Measurements from ENCODE around the gene GNG8.

Gene GNG8

GRCh38 chr19:46635920-46636761, at the start of gene GNG8:
GNG8 (minus strand) TSS chr19:46636202; CDS start chr19:46634682, 1,520 bp downstream.
- no peak within 1 kb of the TSS for H3K4me3 ChIP-seq (ENCODE audit: low read depth, low read length)
- DNase-seq (ENCODE audit: low read depth), result no peak
- in situ Hi-C loops (cut with HindIII; ENCODE audit: low sequenced_read_pairs), result no loop called here
- TF ChIP-seq CTCF (IDR thresholded peaks at IDR 0.05; ENCODE audit: low read depth, low read length, missing control alignments), result no peak

DNA sequence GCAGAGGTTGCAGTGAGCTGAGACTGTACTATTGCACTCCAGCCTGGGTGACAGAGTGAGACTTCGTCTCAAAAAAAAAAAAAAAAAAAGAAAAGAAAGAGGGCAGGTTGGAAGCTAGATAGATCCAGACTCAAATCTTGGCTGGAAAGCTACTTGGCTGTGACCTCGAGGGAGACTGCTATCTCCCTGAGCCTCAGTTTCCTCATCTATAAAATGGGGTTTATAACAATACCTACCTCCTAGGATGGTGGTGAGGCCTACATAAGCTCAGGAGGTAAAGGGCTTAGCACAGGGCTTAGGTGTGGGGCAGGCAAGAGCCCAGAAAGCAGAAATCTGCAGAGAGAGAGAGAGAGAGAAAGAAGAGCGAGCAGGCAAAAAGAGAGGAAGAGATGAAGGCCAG, 49.2 kb upstream of the GNG8 start:
- in situ Hi-C loops (cut with HindIII; ENCODE audit: low sequenced_read_pairs), result no loop called here
- no peak for TF ChIP-seq CTCF (IDR thresholded peaks at IDR 0.05; ENCODE audit: low read depth, low read length, missing control alignments)
- no peak overlapping the region for H3K4me3 ChIP-seq (ENCODE audit: low read depth, low read length)
- DNase-seq (ENCODE audit: low read depth), result no peak

- DNase-seq (ENCODE audit: low read depth), result no peak
- no peak overlapping the region for H3K4me3 ChIP-seq (ENCODE audit: low read depth, low read length)
- in situ Hi-C loops (cut with HindIII; ENCODE audit: low sequenced_read_pairs), result no loop called here
- no peak for TF ChIP-seq CTCF (IDR thresholded peaks at IDR 0.05; ENCODE audit: low read depth, low read length, missing control alignments)
Observed at GRCh38 chr19:46678110-46678732, 42.2 kb upstream of the GNG8 start.

GRCh38 chr19:46674416-46675178, 38.6 kb upstream of the GNG8 start:
- no peak overlapping the region for H3K4me3 ChIP-seq (ENCODE audit: low read depth, low read length)
- no peak for TF ChIP-seq CTCF (IDR thresholded peaks at IDR 0.05; ENCODE audit: low read depth, low read length, missing control alignments)
- no peak for DNase-seq (ENCODE audit: low read depth)
- in situ Hi-C loops (cut with HindIII; ENCODE audit: low sequenced_read_pairs), result no loop called here

GRCh38 chr19:46670813-46671212, 34.8 kb upstream of the GNG8 start:
- TF ChIP-seq CTCF (IDR thresholded peaks at IDR 0.05; ENCODE audit: low read depth, low read length, missing control alignments), result no peak
- no peak for DNase-seq (ENCODE audit: low read depth)
- no peak overlapping the region for H3K4me3 ChIP-seq (ENCODE audit: low read depth, low read length)
- in situ Hi-C loops (cut with HindIII; ENCODE audit: low sequenced_read_pairs), result no loop called here

DNA sequence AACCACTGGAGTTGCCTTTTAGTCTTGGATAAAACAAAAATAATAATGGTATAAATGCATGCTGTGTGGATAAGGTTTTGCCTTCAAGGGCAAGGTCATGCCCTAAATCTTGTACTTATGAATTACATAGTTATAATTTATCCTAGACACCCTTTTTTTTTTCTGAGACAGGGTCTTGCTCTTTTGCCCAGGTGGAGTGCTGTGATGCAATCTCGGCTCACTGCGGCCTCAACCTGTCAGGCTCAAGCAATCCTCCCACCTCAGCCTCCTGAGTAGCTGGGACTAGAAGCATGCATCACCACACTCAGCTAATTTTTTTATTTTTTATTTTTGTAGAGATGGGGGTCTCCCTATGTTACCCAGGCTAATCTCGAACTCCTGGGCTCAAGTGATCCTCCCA, 32.7 kb upstream of the GNG8 start:
- in situ Hi-C loops (cut with HindIII; ENCODE audit: low sequenced_read_pairs), result no loop called here
- no peak overlapping the region for H3K4me3 ChIP-seq (ENCODE audit: low read depth, low read length)
- no peak for TF ChIP-seq CTCF (IDR thresholded peaks at IDR 0.05; ENCODE audit: low read depth, low read length, missing control alignments)
- DNase-seq (ENCODE audit: low read depth), result no peak

Data from astrocyte of the cerebellum (primary cell).